ENCODE data around the gene MCC.

- no peak for TF ChIP-seq POLR2AphosphoS5 (IDR thresholded peaks at IDR 0.05; ENCODE audit: low read depth, low read length)
- no peak for TF ChIP-seq SIN3A (IDR thresholded peaks at IDR 0.05; ENCODE audit: borderline replicate concordance, insufficient read depth, low read length)
- TF ChIP-seq REST (IDR thresholded peaks at IDR 0.05; ENCODE audit: insufficient read depth in 1 of 2, low read depth in 2 of 2, low read length in 2 of 2), result no peak
- no peak for TF ChIP-seq TAF1 (IDR thresholded peaks at IDR 0.05; ENCODE audit: borderline replicate concordance, insufficient read depth, low read length)
These were observed 250.4 kb downstream of the MCC start for GRCh38 chr5:113237893-113238292.
